Glutamatergic neuron (in vitro differentiated cells): Measurements from ENCODE around the gene NPC2. TPM values are rescaled to one million over a fixed set of nuclear protein-coding genes. Genes with fewer than 3 reads are reported as not detected.

Experiments
- DNase-seq: peaks from one replicate; pipeline ENCODE4 v3.0.0; 2022
- H3K27ac Mint-ChIP-seq: one replicate; pipeline ENCODE4 v1.8.0; 2020; ENCODE audit warnings: mild to moderate bottlenecking, mixed read lengths, inconsistent platforms; ENCODE audit not compliant: unreplicated experiment
- H3K27me3 Mint-ChIP-seq: one replicate; pipeline ENCODE4 v1.8.0; 2020; ENCODE audit warnings: mild to moderate bottlenecking, moderate library complexity, mixed read lengths, inconsistent platforms; ENCODE audit not compliant: unreplicated experiment
- H3K36me3 Mint-ChIP-seq: one replicate; pipeline ENCODE4 v1.8.0; 2020; ENCODE audit warnings: mild to moderate bottlenecking, mixed read lengths, inconsistent platforms; ENCODE audit not compliant: unreplicated experiment
- H3K4me1 Mint-ChIP-seq: one replicate; pipeline ENCODE4 v1.8.0; 2020; ENCODE audit warnings: mild to moderate bottlenecking, low read depth, mixed read lengths, inconsistent platforms; ENCODE audit not compliant: unreplicated experiment
- H3K4me3 Mint-ChIP-seq: one replicate; pipeline ENCODE4 v1.8.0; 2020; ENCODE audit warnings: mild to moderate bottlenecking, mixed read lengths, inconsistent platforms; ENCODE audit not compliant: unreplicated experiment
- H3K9me3 Mint-ChIP-seq: one replicate; pipeline ENCODE4 v1.8.0; 2020; ENCODE audit warnings: mild to moderate bottlenecking, moderate library complexity, mixed read lengths, inconsistent platforms; ENCODE audit not compliant: unreplicated experiment
- total RNA-seq: library from RNA; stranded (reverse); fragmentation: NEBNext Ultra II Directional; extraction: Animal tissue kit (Norgen Biotek cat#: 25700); gene quantifications from one replicate; pipeline ENCODE4 v1.2.1, GENCODE V29; 2021; ENCODE audit not compliant: unreplicated experiment
- TF ChIP-seq, protein P1 (sequence below): fragments of 200-600 bp; sonication (generic); IDR thresholded peaks from one replicate; pipeline ENCODE4 v1.5.0; 2021; ENCODE audit not compliant: partially characterized antibody, unreplicated experiment

NPC2 gene
- total RNA-seq, 1 donor from 2014 or later, result 17.6 TPM

GRCh38 chr14:74474376-74474775, 18.7 kb downstream of the NPC2 start:
- Mint-ChIP-seq H3K4me1 (peaks cover 11% of the 10 kb centered on the region), H3K4me3 (no peak overlapping the region), H3K36me3 (no peaks in the 10 kb centered on the region), H3K27me3 (no peaks in the 10 kb centered on the region), H3K27ac (peak overlapping the region; percentile 31), H3K9me3 (peaks cover 4% of the 10 kb centered on the region)
- DNase-seq, result no peak
- TF ChIP-seq, protein P1, sequence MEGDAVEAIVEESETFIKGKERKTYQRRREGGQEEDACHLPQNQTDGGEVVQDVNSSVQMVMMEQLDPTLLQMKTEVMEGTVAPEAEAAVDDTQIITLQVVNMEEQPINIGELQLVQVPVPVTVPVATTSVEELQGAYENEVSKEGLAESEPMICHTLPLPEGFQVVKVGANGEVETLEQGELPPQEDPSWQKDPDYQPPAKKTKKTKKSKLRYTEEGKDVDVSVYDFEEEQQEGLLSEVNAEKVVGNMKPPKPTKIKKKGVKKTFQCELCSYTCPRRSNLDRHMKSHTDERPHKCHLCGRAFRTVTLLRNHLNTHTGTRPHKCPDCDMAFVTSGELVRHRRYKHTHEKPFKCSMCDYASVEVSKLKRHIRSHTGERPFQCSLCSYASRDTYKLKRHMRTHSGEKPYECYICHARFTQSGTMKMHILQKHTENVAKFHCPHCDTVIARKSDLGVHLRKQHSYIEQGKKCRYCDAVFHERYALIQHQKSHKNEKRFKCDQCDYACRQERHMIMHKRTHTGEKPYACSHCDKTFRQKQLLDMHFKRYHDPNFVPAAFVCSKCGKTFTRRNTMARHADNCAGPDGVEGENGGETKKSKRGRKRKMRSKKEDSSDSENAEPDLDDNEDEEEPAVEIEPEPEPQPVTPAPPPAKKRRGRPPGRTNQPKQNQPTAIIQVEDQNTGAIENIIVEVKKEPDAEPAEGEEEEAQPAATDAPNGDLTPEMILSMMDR, result no peak

- no peak overlapping the region for H3K27ac Mint-ChIP-seq
- no peak for DNase-seq
- no peaks in the 10 kb centered on the region for H3K27me3 Mint-ChIP-seq
- H3K4me1 Mint-ChIP-seq, result peaks cover 11% of the 10 kb centered on the region
- TF ChIP-seq, protein P1, result no peak
- H3K9me3 Mint-ChIP-seq, result peaks cover 5% of the 10 kb centered on the region
- H3K36me3 Mint-ChIP-seq, result no peaks in the 10 kb centered on the region
- no peak overlapping the region for H3K4me3 Mint-ChIP-seq
Measured at GRCh38 chr14:74472601-74473000, 20.5 kb downstream of the NPC2 start.

DNA sequence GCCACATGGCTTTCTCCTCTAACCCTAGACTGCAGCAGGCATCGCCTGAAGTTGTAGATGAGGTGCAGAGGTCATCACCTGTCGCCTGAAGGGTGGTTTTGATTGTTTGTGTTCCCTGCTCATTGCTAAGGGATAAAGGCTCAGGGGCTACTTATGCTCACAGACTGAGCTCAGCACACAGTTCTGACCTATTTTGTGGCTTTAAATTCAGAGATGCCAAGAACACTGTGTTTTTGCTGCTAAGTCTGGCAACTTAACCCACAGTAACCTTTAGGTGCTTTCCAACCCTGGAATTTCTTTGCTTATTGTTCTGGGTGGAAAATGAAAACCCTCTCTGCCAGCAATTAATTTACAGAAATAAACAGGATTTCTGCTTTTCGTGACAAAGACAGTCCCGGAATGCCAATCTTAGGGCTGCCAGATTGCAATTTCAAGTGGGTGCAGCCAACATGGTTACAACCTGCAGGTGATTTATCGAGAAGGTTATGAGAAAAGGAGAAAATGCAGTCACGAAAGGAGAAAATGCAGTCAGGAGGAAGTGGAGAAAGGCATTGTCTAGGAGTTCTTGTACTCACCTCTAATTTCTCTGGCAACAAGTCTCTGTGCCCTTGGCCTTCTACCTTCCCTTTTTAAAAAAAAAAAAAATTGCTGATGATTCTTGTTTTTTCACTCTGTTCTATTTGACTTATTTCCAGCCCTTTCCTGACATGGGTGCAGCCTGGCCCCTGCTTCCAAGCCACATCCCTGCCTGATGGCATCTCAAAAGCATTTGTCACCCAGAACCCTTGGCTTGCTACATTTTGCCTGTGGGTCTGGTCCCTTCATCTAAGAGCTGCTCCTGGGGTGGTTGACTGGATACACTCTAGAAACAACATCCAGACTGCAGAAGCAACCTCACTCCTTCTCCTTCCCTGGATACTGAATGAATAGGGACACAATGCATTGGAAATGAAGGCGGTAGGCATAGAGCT, 23.3 kb downstream of the NPC2 start:
- no peaks in the 10 kb centered on the region for H3K27me3 Mint-ChIP-seq
- no peak overlapping the region for H3K4me3 Mint-ChIP-seq
- TF ChIP-seq, protein P1, result no peak
- no peak overlapping the region for H3K27ac Mint-ChIP-seq
- no peaks in the 10 kb centered on the region for H3K36me3 Mint-ChIP-seq
- peaks cover 4% of the 10 kb centered on the region for H3K9me3 Mint-ChIP-seq
- DNase-seq, result no peak
- peaks cover 3% of the 10 kb centered on the region for H3K4me1 Mint-ChIP-seq

GRCh38 chr14:74468513-74468912, 24.6 kb downstream of the NPC2 start:
- H3K4me3 Mint-ChIP-seq, result no peak overlapping the region
- peaks cover under 1% of the 10 kb centered on the region for H3K27me3 Mint-ChIP-seq
- no peaks in the 10 kb centered on the region for H3K4me1 Mint-ChIP-seq
- no peaks in the 10 kb centered on the region for H3K36me3 Mint-ChIP-seq
- DNase-seq, result no peak
- TF ChIP-seq, protein P1, result no peak
- peaks cover 4% of the 10 kb centered on the region for H3K9me3 Mint-ChIP-seq
- H3K27ac Mint-ChIP-seq, result no peak overlapping the region

GRCh38 chr14:74465335-74465734, 27.8 kb downstream of the NPC2 start:
- peaks cover 4% of the 10 kb centered on the region for H3K9me3 Mint-ChIP-seq
- no peaks in the 10 kb centered on the region for H3K4me1 Mint-ChIP-seq
- H3K36me3 Mint-ChIP-seq, result no peaks in the 10 kb centered on the region
- peaks cover 3% of the 10 kb centered on the region for H3K27me3 Mint-ChIP-seq
- TF ChIP-seq, protein P1, result no peak
- H3K27ac Mint-ChIP-seq, result no peak overlapping the region
- DNase-seq, result no peak
- H3K4me3 Mint-ChIP-seq, result no peak overlapping the region
